ENCODE results near the gene ENOSF1.
"Not testable (repeated sequence)": the region's sequence is repeated elsewhere in the genome, so short reads cannot be mapped to it uniquely, and the experiment has no call there.

The ENOSF1 gene, protein sequence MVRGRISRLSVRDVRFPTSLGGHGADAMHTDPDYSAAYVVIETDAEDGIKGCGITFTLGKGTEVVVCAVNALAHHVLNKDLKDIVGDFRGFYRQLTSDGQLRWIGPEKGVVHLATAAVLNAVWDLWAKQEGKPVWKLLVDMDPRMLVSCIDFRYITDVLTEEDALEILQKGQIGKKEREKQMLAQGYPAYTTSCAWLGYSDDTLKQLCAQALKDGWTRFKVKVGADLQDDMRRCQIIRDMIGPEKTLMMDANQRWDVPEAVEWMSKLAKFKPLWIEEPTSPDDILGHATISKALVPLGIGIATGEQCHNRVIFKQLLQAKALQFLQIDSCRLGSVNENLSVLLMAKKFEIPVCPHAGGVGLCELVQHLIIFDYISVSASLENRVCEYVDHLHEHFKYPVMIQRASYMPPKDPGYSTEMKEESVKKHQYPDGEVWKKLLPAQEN

DNA sequence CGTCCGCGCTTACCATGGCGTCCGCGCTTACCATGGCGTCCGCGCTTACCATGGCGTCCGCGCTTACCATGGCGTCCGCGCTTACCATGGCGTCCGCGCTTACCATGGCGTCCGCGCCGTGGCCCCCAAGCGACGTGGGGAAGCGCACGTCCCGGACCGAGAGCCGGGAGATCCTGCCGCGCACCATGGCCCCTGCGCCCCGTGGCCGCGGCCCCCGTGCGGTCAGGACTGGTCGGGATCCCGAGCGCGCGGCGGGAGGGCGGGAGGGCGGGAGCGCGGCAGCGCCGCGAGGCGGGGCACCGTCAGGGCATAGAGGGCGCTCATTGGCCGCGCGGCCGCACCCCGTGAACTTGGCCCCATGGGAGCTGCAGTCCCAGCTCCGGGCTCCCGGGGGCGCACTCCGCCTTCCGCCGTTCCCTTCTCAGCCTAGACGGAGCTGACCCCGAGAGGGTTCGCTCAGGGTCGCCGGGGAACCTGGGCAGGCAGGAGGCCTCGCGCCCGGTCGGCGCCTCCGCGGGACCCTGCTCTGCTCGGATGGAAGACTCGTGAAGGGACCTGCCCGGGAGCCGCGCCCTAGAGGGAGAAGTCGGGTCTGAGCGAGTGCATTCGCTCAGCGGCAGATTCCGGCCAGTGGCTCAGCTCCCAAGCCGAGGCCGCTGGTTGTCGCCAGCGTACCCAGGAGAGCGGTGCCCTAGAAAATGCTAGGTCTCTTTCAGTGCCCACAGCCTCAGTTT is at the start of gene ENOSF1:
Gene ENOSF1 (minus strand): TSS at position 230 of the 734 bp plus-strand sequence. CDS start 43 bp downstream, at position 187.
- no peaks in the 10 kb centered on the region for H3K79me2 ChIP-seq (ENCODE audit: insufficient read depth, low read length)
- H3K27me3 ChIP-seq (ENCODE audit: low read length), result no peaks in the 10 kb centered on the region
- H3K9me2 ChIP-seq (replicated peaks; ENCODE audit: insufficient read depth, low read length), result no peaks in the 10 kb centered on the region
- H3K27ac ChIP-seq (ENCODE audit: low read depth, low read length), result no peak within 1 kb of the TSS
- no peak within 1 kb of the TSS for H3K4me3 ChIP-seq (ENCODE audit: insufficient read depth, low read length, poor library complexity, severe bottlenecking)
- H3K4me2 ChIP-seq (ENCODE audit: low read depth, low read length, poor library complexity, severe bottlenecking), result no peak within 1 kb of the TSS
- no peak for TF ChIP-seq EZH2phosphoT487 (conservative IDR thresholded peaks at IDR 0.05; ENCODE audit: low read length)
- TF ChIP-seq, protein P1, sequence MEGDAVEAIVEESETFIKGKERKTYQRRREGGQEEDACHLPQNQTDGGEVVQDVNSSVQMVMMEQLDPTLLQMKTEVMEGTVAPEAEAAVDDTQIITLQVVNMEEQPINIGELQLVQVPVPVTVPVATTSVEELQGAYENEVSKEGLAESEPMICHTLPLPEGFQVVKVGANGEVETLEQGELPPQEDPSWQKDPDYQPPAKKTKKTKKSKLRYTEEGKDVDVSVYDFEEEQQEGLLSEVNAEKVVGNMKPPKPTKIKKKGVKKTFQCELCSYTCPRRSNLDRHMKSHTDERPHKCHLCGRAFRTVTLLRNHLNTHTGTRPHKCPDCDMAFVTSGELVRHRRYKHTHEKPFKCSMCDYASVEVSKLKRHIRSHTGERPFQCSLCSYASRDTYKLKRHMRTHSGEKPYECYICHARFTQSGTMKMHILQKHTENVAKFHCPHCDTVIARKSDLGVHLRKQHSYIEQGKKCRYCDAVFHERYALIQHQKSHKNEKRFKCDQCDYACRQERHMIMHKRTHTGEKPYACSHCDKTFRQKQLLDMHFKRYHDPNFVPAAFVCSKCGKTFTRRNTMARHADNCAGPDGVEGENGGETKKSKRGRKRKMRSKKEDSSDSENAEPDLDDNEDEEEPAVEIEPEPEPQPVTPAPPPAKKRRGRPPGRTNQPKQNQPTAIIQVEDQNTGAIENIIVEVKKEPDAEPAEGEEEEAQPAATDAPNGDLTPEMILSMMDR (IDR thresholded peaks at IDR 0.05; ENCODE audit: insufficient read depth, low read length, poor library complexity, severe bottlenecking), result no peak
- H2AFZ ChIP-seq (ENCODE audit: low read depth, low read length, severe bottlenecking), result no peak within 1 kb of the TSS
- H3F3A ChIP-seq (ENCODE audit: insufficient read depth), result no peaks in the 10 kb centered on the region
- no peak within 1 kb of the TSS for H3K9ac ChIP-seq (ENCODE audit: low read length)
- H3K9me3 ChIP-seq (ENCODE audit: insufficient read depth, low read length), result no peaks in the 10 kb centered on the region
- no peaks in the 10 kb centered on the region for H3K36me3 ChIP-seq (ENCODE audit: low read length)
- H4K20me1 ChIP-seq (ENCODE audit: low read depth, low read length), result no peaks in the 10 kb centered on the region

DNA sequence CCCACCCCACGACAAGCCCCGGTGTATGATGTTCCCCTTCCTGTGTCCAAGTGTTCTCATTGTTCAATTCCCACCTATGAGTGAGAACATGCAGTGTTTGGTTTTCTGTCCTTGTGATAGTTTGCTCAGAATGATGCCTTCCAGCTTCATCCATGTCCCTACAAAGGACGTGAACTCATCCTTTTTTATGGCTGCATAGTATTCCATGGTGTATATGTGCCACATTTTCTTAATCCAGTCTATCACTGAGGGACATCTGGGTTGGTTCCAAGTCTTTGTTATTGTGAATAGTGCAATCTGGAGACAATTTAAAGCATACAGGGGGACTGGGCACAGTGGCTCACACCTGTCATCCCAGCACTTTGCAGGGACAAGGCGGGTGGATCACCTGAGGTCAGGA is 47.4 kb upstream of the ENOSF1 start:
- H3K4me3 ChIP-seq (ENCODE audit: insufficient read depth, low read length, poor library complexity, severe bottlenecking), result not testable (repeated sequence)

DNA sequence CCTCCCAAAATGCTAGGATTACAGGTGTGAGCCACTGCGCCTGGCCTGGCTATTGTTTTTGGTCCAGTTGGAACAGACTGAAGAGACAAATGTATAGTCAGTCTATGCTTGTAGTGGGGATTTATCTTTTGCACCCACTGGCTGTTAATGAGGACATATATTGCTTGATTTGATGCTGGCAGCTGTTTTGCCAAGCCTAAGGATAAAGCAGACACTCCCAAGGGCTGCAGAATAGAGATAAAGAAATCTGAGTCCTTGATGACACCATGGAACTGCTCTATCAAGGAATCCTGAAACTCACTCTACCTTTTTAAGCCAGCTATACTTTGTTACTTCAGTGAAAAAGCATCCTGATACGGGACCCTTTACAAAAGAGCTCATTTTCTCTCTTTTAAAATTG is 43.1 kb upstream of the ENOSF1 start:
- Histone ChIP-seq H3K36me3 (ENCODE audit: low read length) (no peaks in the 10 kb centered on the region), H3K4me2 (ENCODE audit: low read depth, low read length, poor library complexity, severe bottlenecking) (no peak overlapping the region), H3F3A (ENCODE audit: insufficient read depth) (no peaks in the 10 kb centered on the region), H3K9me3 (ENCODE audit: insufficient read depth, low read length) (no peaks in the 10 kb centered on the region), H4K20me1 (ENCODE audit: low read depth, low read length) (no peaks in the 10 kb centered on the region), H3K79me2 (ENCODE audit: insufficient read depth, low read length) (no peaks in the 10 kb centered on the region), H3K4me3 (ENCODE audit: insufficient read depth, low read length, poor library complexity, severe bottlenecking) (no peak overlapping the region), H3K9ac (ENCODE audit: low read length) (no peak overlapping the region), H3K9me2 (replicated peaks; ENCODE audit: insufficient read depth, low read length) (no peaks in the 10 kb centered on the region), H2AFZ (ENCODE audit: low read depth, low read length, severe bottlenecking) (no peak overlapping the region), H3K27ac (ENCODE audit: low read depth, low read length) (no peak overlapping the region), H3K27me3 (ENCODE audit: low read length) (no peaks in the 10 kb centered on the region)
- TF ChIP-seq, protein P1 (IDR thresholded peaks at IDR 0.05; ENCODE audit: insufficient read depth, low read length, poor library complexity, severe bottlenecking), result no peak
- no peak for TF ChIP-seq EZH2phosphoT487 (conservative IDR thresholded peaks at IDR 0.05; ENCODE audit: low read length)

More for the DNA sequence above, 47.4 kb upstream of the ENOSF1 start:
- not testable (repeated sequence) for H4K20me1 ChIP-seq (ENCODE audit: low read depth, low read length); H3K9ac ChIP-seq (ENCODE audit: low read length); H3K36me3 ChIP-seq (ENCODE audit: low read length); H3K9me2 ChIP-seq (replicated peaks; ENCODE audit: insufficient read depth, low read length); H3F3A ChIP-seq (ENCODE audit: insufficient read depth); H3K79me2 ChIP-seq (ENCODE audit: insufficient read depth, low read length); H3K9me3 ChIP-seq (ENCODE audit: insufficient read depth, low read length); H3K27me3 ChIP-seq (ENCODE audit: low read length); H3K4me2 ChIP-seq (ENCODE audit: low read depth, low read length, poor library complexity, severe bottlenecking); H3K27ac ChIP-seq (ENCODE audit: low read depth, low read length); H2AFZ ChIP-seq (ENCODE audit: low read depth, low read length, severe bottlenecking)

DNA sequence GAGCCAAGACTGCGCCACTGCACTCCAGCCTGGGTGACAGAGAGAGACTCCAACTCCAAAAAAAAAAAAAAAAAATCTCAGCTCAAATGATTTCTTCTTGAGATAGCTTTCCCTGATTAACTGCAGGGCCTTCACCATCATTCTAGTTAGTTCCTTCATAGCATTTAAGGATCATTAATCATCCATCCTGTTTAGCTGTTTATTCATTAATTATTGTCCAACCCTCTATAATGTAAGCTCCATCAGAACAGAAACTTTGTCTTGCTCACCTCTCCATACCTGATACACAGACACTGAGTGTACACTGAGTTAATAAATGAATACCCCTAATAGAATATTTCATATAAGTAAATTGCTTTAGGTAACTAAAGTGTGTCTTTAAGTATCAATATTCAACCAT is 42.2 kb upstream of the ENOSF1 start:
- no peak overlapping the region for H3K9ac ChIP-seq (ENCODE audit: low read length)
- no peak overlapping the region for H2AFZ ChIP-seq (ENCODE audit: low read depth, low read length, severe bottlenecking)
- H3K27ac ChIP-seq (ENCODE audit: low read depth, low read length), result no peak overlapping the region
- no peaks in the 10 kb centered on the region for H3F3A ChIP-seq (ENCODE audit: insufficient read depth)
- no peaks in the 10 kb centered on the region for H4K20me1 ChIP-seq (ENCODE audit: low read depth, low read length)
- TF ChIP-seq, protein P1 (IDR thresholded peaks at IDR 0.05; ENCODE audit: insufficient read depth, low read length, poor library complexity, severe bottlenecking), result no peak
- no peak for TF ChIP-seq EZH2phosphoT487 (conservative IDR thresholded peaks at IDR 0.05; ENCODE audit: low read length)
- H3K9me3 ChIP-seq (ENCODE audit: insufficient read depth, low read length), result no peaks in the 10 kb centered on the region
- H3K36me3 ChIP-seq (ENCODE audit: low read length), result no peaks in the 10 kb centered on the region
- no peaks in the 10 kb centered on the region for H3K27me3 ChIP-seq (ENCODE audit: low read length)
- H3K4me2 ChIP-seq (ENCODE audit: low read depth, low read length, poor library complexity, severe bottlenecking), result no peak overlapping the region
- H3K79me2 ChIP-seq (ENCODE audit: insufficient read depth, low read length), result no peaks in the 10 kb centered on the region
- H3K9me2 ChIP-seq (replicated peaks; ENCODE audit: insufficient read depth, low read length), result no peaks in the 10 kb centered on the region
- no peak overlapping the region for H3K4me3 ChIP-seq (ENCODE audit: insufficient read depth, low read length, poor library complexity, severe bottlenecking)

Data from SU-DHL-6 (cell line).